NOMO-1 (cell line): Measurements from ENCODE around the gene PPTC7.
"Not testable (repeated sequence)": the region's sequence is repeated elsewhere in the genome, so short reads cannot be mapped to it uniquely, and the experiment has no call there.

Source experiments
- DNase-seq, 2 experiments: peaks; one replicate each; lab custom pipeline; 2025; ENCODE audit not compliant: unreplicated experiment in 2 of 2; lab: John Stamatoyannopoulos, UW

Gene PPTC7

GRCh38 chr12:110587102-110587501 lies 4.0 kb upstream of the PPTC7 start:
- DNase-seq = not testable (repeated sequence)

GRCh38 chr12:110585231-110585799 lies 2.2 kb upstream of the PPTC7 start:
- DNase-seq = peak in 1 of 2 experiments; percentile 21

- DNase-seq = peak; percentile 24 to 38
Measured at GRCh38 chr12:110582276-110583136, 612 bp downstream of the PPTC7 start.

GRCh38 chr12:110581931-110582275 lies 1.2 kb downstream of the PPTC7 start:
- no peak for DNase-seq

- no peak for DNase-seq
Measured at GRCh38 chr12:110579535-110580253, 3.4 kb downstream of the PPTC7 start.

- no peak for DNase-seq
Measured at GRCh38 chr12:110578694-110579534, 4.2 kb downstream of the PPTC7 start.

- DNase-seq = peak; percentile 60 to 71
Measured at GRCh38 chr12:110577864-110578693, 5.0 kb downstream of the PPTC7 start.

- no peak for DNase-seq
Measured at GRCh38 chr12:110576504-110576903, 6.6 kb downstream of the PPTC7 start.

GRCh38 chr12:110575326-110575725 lies 7.8 kb downstream of the PPTC7 start:
- DNase-seq = no peak

GRCh38 chr12:110574717-110575230 lies 8.3 kb downstream of the PPTC7 start:
- DNase-seq = not testable (repeated sequence)

- DNase-seq = no peak
Measured at GRCh38 chr12:110574044-110574443, 9.1 kb downstream of the PPTC7 start.

- not testable (repeated sequence) for DNase-seq
Measured at GRCh38 chr12:110570798-110571197, 12.3 kb downstream of the PPTC7 start.

GRCh38 chr12:110569838-110570237 lies 13.3 kb downstream of the PPTC7 start:
- not testable (repeated sequence) for DNase-seq

GRCh38 chr12:110568752-110569151 lies 14.4 kb downstream of the PPTC7 start:
- DNase-seq = no peak

GRCh38 chr12:110566993-110567392 lies 16.1 kb downstream of the PPTC7 start:
- DNase-seq = no peak

- DNase-seq = no peak
Measured at GRCh38 chr12:110565894-110566871, 16.9 kb downstream of the PPTC7 start.

- no peak for DNase-seq
Measured at GRCh38 chr12:110564471-110564991, 18.6 kb downstream of the PPTC7 start.
